Adrenal gland (tissue), 5 donors: ENCODE data around the gene FAM20C.

ENCODE experiments used
- POLR2A ChIP-seq, 2 donors: fragments of 450-650 bp; IDR thresholded peaks; one replicate each; pipeline ENCODE4 v1.6.1; 2017; ENCODE audit warnings: antibody characterized with exemption in 2 of 2, mild to moderate bottlenecking in 2 of 2, moderate library complexity in 1 of 2
- TF ChIP-seq, protein P1 (sequence below), 6 experiments: fragments of 450-650 bp in 4 of 6; fragments of 200-600 bp in 2 of 6; sonication (generic) in 1 of 6; IDR thresholded peaks; 1 replicate in 5 of 6; 2 replicates in 1 of 6; pipeline versions ENCODE4 v1.5.1 to v1.8.0; 2016 to 2021; ENCODE audit warnings: antibody characterized with exemption in 6 of 6, mild to moderate bottlenecking in 2 of 6, moderate library complexity in 1 of 6
- donor health status: DM: no; HTN: no; CAD: no.

DNA sequence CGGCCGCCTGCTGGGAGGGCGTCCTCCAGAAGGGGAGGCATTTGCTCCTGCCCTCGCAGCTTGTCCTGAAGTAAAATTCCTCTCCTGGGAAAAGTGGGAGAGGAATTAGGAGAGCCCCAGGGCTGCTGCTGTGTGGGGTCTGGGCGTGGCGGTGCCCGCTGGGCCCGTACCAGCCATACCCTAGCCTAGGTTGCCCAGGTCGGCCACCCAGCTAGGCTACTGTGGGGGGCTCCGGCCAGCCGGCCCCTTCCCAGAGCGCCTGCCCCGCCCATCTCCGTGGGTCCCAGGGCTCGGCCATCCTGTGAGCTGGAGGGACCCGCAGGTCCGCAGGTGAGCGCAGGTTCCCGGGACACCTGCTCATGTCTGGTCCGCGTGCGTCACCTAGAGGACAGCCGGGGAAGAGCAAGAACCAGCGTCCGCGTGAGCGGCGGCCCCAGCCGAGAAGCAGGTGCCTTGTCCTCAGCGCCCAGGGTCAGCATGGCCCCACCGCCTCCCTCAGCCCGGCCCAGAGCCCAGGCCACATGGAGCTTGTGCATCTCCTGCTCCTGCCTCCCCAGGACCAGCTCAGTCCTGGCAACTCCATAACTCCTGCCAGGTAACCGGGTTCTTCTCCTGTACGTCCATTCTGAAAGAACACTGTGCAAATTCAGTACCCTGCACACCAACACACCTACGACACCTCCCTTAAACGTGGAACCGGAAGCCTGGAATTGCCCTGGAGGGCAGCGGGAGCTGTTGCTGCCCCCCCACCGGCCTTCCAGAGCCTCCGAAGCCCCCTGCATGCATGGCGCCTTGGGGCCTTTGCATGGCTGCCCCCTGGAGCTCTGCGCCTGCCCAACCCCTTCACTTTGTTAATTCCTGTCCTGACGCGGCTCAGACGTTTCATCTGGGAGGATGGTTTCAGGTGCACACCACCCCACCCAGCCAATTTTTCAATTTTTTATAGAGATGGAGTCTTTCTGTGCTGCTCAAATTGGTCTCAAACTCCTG is 74.8 kb downstream of the FAM20C start:
- TF ChIP-seq, protein P1, sequence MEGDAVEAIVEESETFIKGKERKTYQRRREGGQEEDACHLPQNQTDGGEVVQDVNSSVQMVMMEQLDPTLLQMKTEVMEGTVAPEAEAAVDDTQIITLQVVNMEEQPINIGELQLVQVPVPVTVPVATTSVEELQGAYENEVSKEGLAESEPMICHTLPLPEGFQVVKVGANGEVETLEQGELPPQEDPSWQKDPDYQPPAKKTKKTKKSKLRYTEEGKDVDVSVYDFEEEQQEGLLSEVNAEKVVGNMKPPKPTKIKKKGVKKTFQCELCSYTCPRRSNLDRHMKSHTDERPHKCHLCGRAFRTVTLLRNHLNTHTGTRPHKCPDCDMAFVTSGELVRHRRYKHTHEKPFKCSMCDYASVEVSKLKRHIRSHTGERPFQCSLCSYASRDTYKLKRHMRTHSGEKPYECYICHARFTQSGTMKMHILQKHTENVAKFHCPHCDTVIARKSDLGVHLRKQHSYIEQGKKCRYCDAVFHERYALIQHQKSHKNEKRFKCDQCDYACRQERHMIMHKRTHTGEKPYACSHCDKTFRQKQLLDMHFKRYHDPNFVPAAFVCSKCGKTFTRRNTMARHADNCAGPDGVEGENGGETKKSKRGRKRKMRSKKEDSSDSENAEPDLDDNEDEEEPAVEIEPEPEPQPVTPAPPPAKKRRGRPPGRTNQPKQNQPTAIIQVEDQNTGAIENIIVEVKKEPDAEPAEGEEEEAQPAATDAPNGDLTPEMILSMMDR (IDR thresholded peaks at IDR 0.05): peak in 4 of 6 experiments; percentile 34 to 54 (median 42)
- no peak for TF ChIP-seq POLR2A (IDR thresholded peaks at IDR 0.05)
